VCaP (cell line): Measurements from ENCODE around the gene COL2A1.

ENCODE experiments used
- H3K27ac ChIP-seq: fragments of 450-650 bp; 2 replicates; pipeline ENCODE4 v1.5.1; 2017
- TF ChIP-seq, protein P1 (sequence below): fragments of 450-650 bp; conservative IDR thresholded peaks from 2 replicates; pipeline ENCODE4 v1.5.1; 2017; ENCODE audit warnings: mild to moderate bottlenecking, moderate library complexity

COL2A1 gene

DNA sequence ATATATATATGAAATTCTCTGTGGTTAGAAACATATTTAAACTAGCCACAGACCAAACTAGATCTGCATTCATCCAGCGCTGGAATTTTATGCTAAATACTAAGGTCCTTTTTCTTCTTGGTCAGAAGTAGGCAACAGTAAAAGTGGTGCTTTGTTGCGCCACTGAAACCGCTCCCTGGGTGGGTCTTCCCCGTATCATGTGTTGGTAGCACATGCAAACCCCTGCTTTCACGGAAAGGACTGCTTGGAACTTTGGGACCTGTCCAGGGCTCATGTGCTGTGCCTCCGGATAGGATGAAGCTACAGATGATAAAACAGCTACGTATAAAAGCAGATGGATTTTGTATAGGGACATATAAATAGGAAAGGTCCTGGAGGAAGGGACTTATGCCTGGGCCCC is 40.1 kb upstream of the COL2A1 start:
- H3K27ac ChIP-seq: no peak overlapping the region
- TF ChIP-seq, protein P1, sequence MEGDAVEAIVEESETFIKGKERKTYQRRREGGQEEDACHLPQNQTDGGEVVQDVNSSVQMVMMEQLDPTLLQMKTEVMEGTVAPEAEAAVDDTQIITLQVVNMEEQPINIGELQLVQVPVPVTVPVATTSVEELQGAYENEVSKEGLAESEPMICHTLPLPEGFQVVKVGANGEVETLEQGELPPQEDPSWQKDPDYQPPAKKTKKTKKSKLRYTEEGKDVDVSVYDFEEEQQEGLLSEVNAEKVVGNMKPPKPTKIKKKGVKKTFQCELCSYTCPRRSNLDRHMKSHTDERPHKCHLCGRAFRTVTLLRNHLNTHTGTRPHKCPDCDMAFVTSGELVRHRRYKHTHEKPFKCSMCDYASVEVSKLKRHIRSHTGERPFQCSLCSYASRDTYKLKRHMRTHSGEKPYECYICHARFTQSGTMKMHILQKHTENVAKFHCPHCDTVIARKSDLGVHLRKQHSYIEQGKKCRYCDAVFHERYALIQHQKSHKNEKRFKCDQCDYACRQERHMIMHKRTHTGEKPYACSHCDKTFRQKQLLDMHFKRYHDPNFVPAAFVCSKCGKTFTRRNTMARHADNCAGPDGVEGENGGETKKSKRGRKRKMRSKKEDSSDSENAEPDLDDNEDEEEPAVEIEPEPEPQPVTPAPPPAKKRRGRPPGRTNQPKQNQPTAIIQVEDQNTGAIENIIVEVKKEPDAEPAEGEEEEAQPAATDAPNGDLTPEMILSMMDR: no peak

GRCh38 chr12:48043771-48044170 is 39.5 kb upstream of the COL2A1 start:
- TF ChIP-seq, protein P1: no peak
- H3K27ac ChIP-seq: no peak overlapping the region

GRCh38 chr12:48041591-48042423 is 37.5 kb upstream of the COL2A1 start:
- H3K27ac ChIP-seq: no peak overlapping the region
- TF ChIP-seq, protein P1: no peak

DNA sequence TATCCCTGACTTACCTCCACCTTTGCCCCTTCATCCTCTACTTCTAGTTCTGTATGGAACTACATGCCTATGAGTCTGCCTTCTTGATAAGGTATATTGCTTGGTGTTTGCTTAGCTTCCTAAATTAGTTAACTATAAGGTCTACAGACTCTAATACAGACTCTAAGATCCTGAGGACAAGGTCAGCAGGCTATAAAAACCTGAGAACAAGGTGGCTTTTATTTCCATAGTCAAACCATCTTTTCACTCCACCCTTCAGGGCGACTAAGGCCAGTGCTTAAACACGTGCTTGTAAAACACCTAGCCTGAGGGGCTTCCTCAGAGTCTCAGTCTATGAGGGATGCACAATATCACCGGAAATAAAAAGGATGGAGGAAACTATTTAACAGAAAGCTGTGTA is 36.1 kb upstream of the COL2A1 start:
- TF ChIP-seq, protein P1: no peak
- no peak overlapping the region for H3K27ac ChIP-seq

DNA sequence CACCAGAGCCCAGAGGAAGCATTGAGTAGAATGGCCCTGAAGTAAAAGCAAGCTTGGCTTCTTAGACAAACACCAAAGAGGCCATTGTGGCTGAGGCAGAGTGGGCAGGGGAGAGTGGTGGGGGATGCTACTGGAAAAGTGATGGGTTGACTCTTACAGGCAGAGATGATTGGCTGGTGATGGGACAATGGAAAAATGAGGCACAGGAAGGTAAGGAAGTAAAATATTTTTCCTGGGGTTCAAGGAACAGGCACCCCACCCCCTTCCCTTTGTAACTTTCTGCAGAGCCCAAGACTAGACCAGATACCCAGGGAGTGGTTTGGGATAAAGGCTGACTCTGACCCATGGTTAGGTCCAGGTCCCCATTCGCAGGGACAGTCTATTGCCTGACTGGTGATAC is 34.9 kb upstream of the COL2A1 start:
- TF ChIP-seq, protein P1: no peak
- no peak overlapping the region for H3K27ac ChIP-seq

- TF ChIP-seq, protein P1: no peak
- no peak overlapping the region for H3K27ac ChIP-seq
Measured at GRCh38 chr12:48038085-48038484, 33.8 kb upstream of the COL2A1 start.

GRCh38 chr12:48037267-48037915 is 33.1 kb upstream of the COL2A1 start:
- TF ChIP-seq, protein P1: no peak

More at GRCh38 chr12:48037267-48037915, 33.1 kb upstream of the COL2A1 start:
- no peak overlapping the region for H3K27ac ChIP-seq
